Inflammatory macrophage (primary cell): Measurements from ENCODE around the gene HYI.
"Not testable (repeated sequence)": the region's sequence is repeated elsewhere in the genome, so short reads cannot be mapped to it uniquely, and the experiment has no call there.

ENCODE experiments used
- DNase-seq, 2 donors: peaks; one replicate each; pipeline ENCODE4 v3.0.0-alpha.2; 2020 to 2022

Gene HYI

GRCh38 chr1:43426221-43426620, 27.5 kb downstream of the HYI start:
- no peak for DNase-seq

- DNase-seq, result no peak
These were observed 28.7 kb downstream of the HYI start for GRCh38 chr1:43425045-43425444.

- DNase-seq, result no peak
These were observed 29.8 kb downstream of the HYI start for GRCh38 chr1:43423672-43424550.

- no peak for DNase-seq
These were observed 30.6 kb downstream of the HYI start for GRCh38 chr1:43422995-43423671.

GRCh38 chr1:43421976-43422750, 31.6 kb downstream of the HYI start:
- no peak for DNase-seq

GRCh38 chr1:43421396-43421795, 32.3 kb downstream of the HYI start:
- DNase-seq, result no peak

GRCh38 chr1:43420874-43421273, 32.9 kb downstream of the HYI start:
- no peak for DNase-seq

- no peak for DNase-seq
These were observed 33.9 kb downstream of the HYI start for GRCh38 chr1:43419627-43420425.

GRCh38 chr1:43418858-43419257, 34.9 kb downstream of the HYI start:
- no peak for DNase-seq

GRCh38 chr1:43415901-43416300, 37.8 kb downstream of the HYI start:
- DNase-seq, result no peak

- DNase-seq, result peak; percentile 64 to 72
These were observed 39.0 kb downstream of the HYI start for GRCh38 chr1:43414634-43415223.

GRCh38 chr1:43413426-43413825, 40.3 kb downstream of the HYI start:
- not testable (repeated sequence) for DNase-seq

- DNase-seq, result no peak
These were observed 43.2 kb downstream of the HYI start for GRCh38 chr1:43410571-43410970.

- DNase-seq, result no peak
These were observed 47.9 kb downstream of the HYI start for GRCh38 chr1:43405876-43406234.

GRCh38 chr1:43405219-43405875, 48.4 kb downstream of the HYI start:
- DNase-seq, result no peak

GRCh38 chr1:43404353-43404752, 49.4 kb downstream of the HYI start:
- DNase-seq, result no peak

GRCh38 chr1:43402089-43402865, 51.5 kb downstream of the HYI start:
- no peak for DNase-seq
